HEK293 (cell line): Measurements from ENCODE around the gene PPIL4.

ENCODE experiments used
- CTCF ChIA-PET: fragments of 350-600 bp; formaldehyde crosslinking; extraction: SDS; loops from one replicate; lab custom pipeline; 2021; ENCODE audit warnings: antibody characterized with exemption; lab: Yijun Ruan, JAX
- POLR2A ChIA-PET: fragments of 300-600 bp; formaldehyde crosslinking; extraction: SDS; loops from one replicate; lab custom pipeline; 2020; ENCODE audit warnings: antibody characterized with exemption, inconsistent platforms; lab: Yijun Ruan, JAX
- H3K27ac ChIP-seq: fragments of 200-500 bp; sonication (Bioruptor generic); 2 replicates; pipeline ENCODE4 v1.5.1; 2014; ENCODE audit warnings: low read depth, low read length, control low read depth, inconsistent platforms; ENCODE audit errors: extremely low read depth
- H3K36me3 ChIP-seq, 2 experiments: fragments of 200-500 bp in 1 of 2; sonication (Bioruptor generic) in 1 of 2; 1 replicate in 1 of 2; 2 replicates in 1 of 2; pipeline ENCODE4 v1.5.1; 2014 to 2017; ENCODE audit warnings: inconsistent platforms in 2 of 2, low read length in 2 of 2; ENCODE audit not compliant: control insufficient read depth in 2 of 2, insufficient read depth in 1 of 2
- H3K4me1 ChIP-seq: fragments of 200-500 bp; sonication (Bioruptor generic); 2 replicates; pipeline ENCODE4 v1.5.1; 2014; ENCODE audit warnings: mild to moderate bottlenecking, low read length, inconsistent platforms; ENCODE audit not compliant: control insufficient read depth, insufficient read depth
- H3K4me3 ChIP-seq: 2 replicates; pipeline ENCODE4 v1.5.1; 2011; ENCODE audit warnings: low read depth, mild to moderate bottlenecking, control low read depth, low read length, moderate library complexity
- H3K9me3 ChIP-seq: fragments of 200-500 bp; sonication (Bioruptor generic); 2 replicates; pipeline ENCODE4 v1.5.1; 2014; ENCODE audit warnings: low read depth, low read length, inconsistent platforms; ENCODE audit not compliant: control insufficient read depth, insufficient read depth
- AEBP2 ChIP-seq: fragments of 450-650 bp; formaldehyde crosslinking; IDR thresholded peaks from 2 replicates; pipeline ENCODE4 v1.5.1; 2016; ENCODE audit warnings: missing biosample characterization, missing genetic modification characterization, borderline replicate concordance
- GLI2 ChIP-seq: fragments of 450-650 bp; formaldehyde crosslinking; IDR thresholded peaks from 2 replicates; pipeline ENCODE4; 2017; ENCODE audit warnings: missing biosample characterization, missing genetic modification characterization, low read depth, borderline replicate concordance
- OSR2 ChIP-seq: fragments of 450-650 bp; formaldehyde crosslinking; IDR thresholded peaks from 2 replicates; pipeline ENCODE4 v1.5.1; 2016; ENCODE audit warnings: missing biosample characterization, missing genetic modification characterization
- YY1 ChIP-seq: fragments of 450-650 bp; formaldehyde crosslinking; IDR thresholded peaks from 2 replicates; pipeline ENCODE4 v1.5.1; 2018; ENCODE audit warnings: missing biosample characterization, missing genetic modification characterization
- ZBTB20 ChIP-seq: fragments of 450-650 bp; formaldehyde crosslinking; IDR thresholded peaks from 2 replicates; pipeline ENCODE4 v1.5.1; 2016; ENCODE audit warnings: missing biosample characterization, missing genetic modification characterization
- ZBTB21 ChIP-seq: fragments of 450-650 bp; formaldehyde crosslinking; IDR thresholded peaks from 2 replicates; pipeline ENCODE4 v1.5.1; 2017; ENCODE audit warnings: missing biosample characterization, missing genetic modification characterization
- ZNF146 ChIP-seq: fragments of 450-650 bp; formaldehyde crosslinking; IDR thresholded peaks from 2 replicates; pipeline ENCODE4 v1.5.1; 2016; ENCODE audit warnings: missing biosample characterization, missing genetic modification characterization
- ZNF175 ChIP-seq: fragments of 450-650 bp; formaldehyde crosslinking; IDR thresholded peaks from 2 replicates; pipeline ENCODE4 v1.5.1; 2016; ENCODE audit warnings: missing biosample characterization, missing genetic modification characterization
- ZNF248 ChIP-seq: fragments of 450-650 bp; formaldehyde crosslinking; IDR thresholded peaks from 2 replicates; pipeline ENCODE4 v1.5.1; 2017; ENCODE audit warnings: missing biosample characterization, missing genetic modification characterization
- ZNF292 ChIP-seq: fragments of 450-650 bp; formaldehyde crosslinking; IDR thresholded peaks from 2 replicates; pipeline ENCODE4 v1.5.1; 2016; ENCODE audit warnings: low read depth, missing biosample characterization, missing genetic modification characterization, borderline replicate concordance
- ZNF335 ChIP-seq: fragments of 450-650 bp; formaldehyde crosslinking; conservative IDR thresholded peaks from 2 replicates; pipeline ENCODE4 v1.5.1; 2016; ENCODE audit warnings: missing biosample characterization, missing genetic modification characterization
- ZNF350 ChIP-seq: fragments of 450-650 bp; formaldehyde crosslinking; IDR thresholded peaks from 2 replicates; pipeline ENCODE4 v1.5.0; 2017; ENCODE audit warnings: missing biosample characterization, mild to moderate bottlenecking, missing genetic modification characterization
- ZNF366 ChIP-seq: fragments of 450-650 bp; formaldehyde crosslinking; conservative IDR thresholded peaks from 2 replicates; pipeline ENCODE4 v1.5.1; 2016; ENCODE audit warnings: missing biosample characterization, missing genetic modification characterization
- ZNF394 ChIP-seq: fragments of 450-650 bp; formaldehyde crosslinking; IDR thresholded peaks from 2 replicates; pipeline ENCODE4 v1.5.1; 2016; ENCODE audit warnings: missing biosample characterization, missing genetic modification characterization, mild to moderate bottlenecking, moderate library complexity, borderline replicate concordance
- ZNF530 ChIP-seq: fragments of 450-650 bp; formaldehyde crosslinking; IDR thresholded peaks from 2 replicates; pipeline ENCODE4 v1.5.1; 2016; ENCODE audit warnings: low read depth, missing biosample characterization, missing genetic modification characterization
- ZNF555 ChIP-seq: fragments of 450-650 bp; formaldehyde crosslinking; conservative IDR thresholded peaks from 2 replicates; pipeline ENCODE4 v1.5.1; 2017; ENCODE audit warnings: missing biosample characterization, mild to moderate bottlenecking, missing genetic modification characterization, inconsistent platforms
- ZNF560 ChIP-seq: fragments of 450-650 bp; formaldehyde crosslinking; IDR thresholded peaks from 2 replicates; pipeline ENCODE4 v1.5.1; 2017; ENCODE audit warnings: missing biosample characterization, missing genetic modification characterization, borderline replicate concordance
- ZNF664 ChIP-seq: fragments of 450-650 bp; formaldehyde crosslinking; IDR thresholded peaks from 2 replicates; pipeline ENCODE4 v1.5.1; 2016; ENCODE audit warnings: missing biosample characterization, missing genetic modification characterization
- ZNF707 ChIP-seq: fragments of 450-650 bp; formaldehyde crosslinking; IDR thresholded peaks from 2 replicates; pipeline ENCODE4 v1.5.1; 2016; ENCODE audit warnings: missing biosample characterization, missing genetic modification characterization
- ZNF776 ChIP-seq: fragments of 450-650 bp; formaldehyde crosslinking; IDR thresholded peaks from 2 replicates; pipeline ENCODE4 v1.5.0; 2017; ENCODE audit warnings: missing biosample characterization, missing genetic modification characterization, borderline replicate concordance
- TF ChIP-seq, protein P1 (sequence below): fragments of 450-650 bp; formaldehyde crosslinking; IDR thresholded peaks from 2 replicates; pipeline ENCODE4 v1.5.1; 2017; ENCODE audit warnings: missing biosample characterization, mild to moderate bottlenecking, missing genetic modification characterization, moderate library complexity
- TF ChIP-seq, protein P2 (sequence below): fragments of 450-650 bp; formaldehyde crosslinking; IDR thresholded peaks from 2 replicates; pipeline ENCODE4 v1.5.1; 2016; ENCODE audit warnings: missing biosample characterization, missing genetic modification characterization, borderline replicate concordance
- TF ChIP-seq, protein P3 (sequence below): fragments of 450-650 bp; formaldehyde crosslinking; conservative IDR thresholded peaks from 2 replicates; pipeline ENCODE4 v1.5.1; 2016; ENCODE audit warnings: low read depth, missing biosample characterization, missing genetic modification characterization

PPIL4 gene

GRCh38 chr6:149470948-149471347, 74.9 kb downstream of the PPIL4 start:
- Histone ChIP-seq H3K4me3 (no peak overlapping the region), H3K4me1 (peaks cover 9% of the 10 kb centered on the region), H3K36me3 (no peaks in the 10 kb centered on the region), H3K27ac (no peak overlapping the region), H3K9me3 (no peaks in the 10 kb centered on the region)
- POLR2A ChIA-PET = no interaction called here
- TF ChIP-seq ZNF776 (tag by site-specific recombination) (no peak), ZNF555 (no peak), ZBTB20 (tag by site-specific recombination) (no peak), OSR2 (tag by site-specific recombination) (no peak), ZNF335 (tag by site-specific recombination) (no peak), ZNF560 (tag by site-specific recombination) (no peak), ZNF394 (tag by site-specific recombination) (no peak), ZNF175 (tag by site-specific recombination) (no peak), AEBP2 (no peak), ZNF350 (no peak), ZNF292 (tag by site-specific recombination) (no peak), ZNF707 (tag by site-specific recombination) (no peak), ZNF366 (no peak), ZNF530 (tag by site-specific recombination) (no peak), ZNF664 (tag by site-specific recombination) (no peak), ZBTB21 (tag by site-specific recombination) (no peak)
- TF ChIP-seq, protein P1, sequence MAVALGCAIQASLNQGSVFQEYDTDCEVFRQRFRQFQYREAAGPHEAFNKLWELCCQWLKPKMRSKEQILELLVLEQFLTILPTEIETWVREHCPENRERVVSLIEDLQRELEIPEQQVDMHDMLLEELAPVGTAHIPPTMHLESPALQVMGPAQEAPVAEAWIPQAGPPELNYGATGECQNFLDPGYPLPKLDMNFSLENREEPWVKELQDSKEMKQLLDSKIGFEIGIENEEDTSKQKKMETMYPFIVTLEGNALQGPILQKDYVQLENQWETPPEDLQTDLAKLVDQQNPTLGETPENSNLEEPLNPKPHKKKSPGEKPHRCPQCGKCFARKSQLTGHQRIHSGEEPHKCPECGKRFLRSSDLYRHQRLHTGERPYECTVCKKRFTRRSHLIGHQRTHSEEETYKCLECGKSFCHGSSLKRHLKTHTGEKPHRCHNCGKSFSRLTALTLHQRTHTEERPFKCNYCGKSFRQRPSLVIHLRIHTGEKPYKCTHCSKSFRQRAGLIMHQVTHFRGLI (tag by site-specific recombination) = no peak
- TF ChIP-seq, protein P2, sequence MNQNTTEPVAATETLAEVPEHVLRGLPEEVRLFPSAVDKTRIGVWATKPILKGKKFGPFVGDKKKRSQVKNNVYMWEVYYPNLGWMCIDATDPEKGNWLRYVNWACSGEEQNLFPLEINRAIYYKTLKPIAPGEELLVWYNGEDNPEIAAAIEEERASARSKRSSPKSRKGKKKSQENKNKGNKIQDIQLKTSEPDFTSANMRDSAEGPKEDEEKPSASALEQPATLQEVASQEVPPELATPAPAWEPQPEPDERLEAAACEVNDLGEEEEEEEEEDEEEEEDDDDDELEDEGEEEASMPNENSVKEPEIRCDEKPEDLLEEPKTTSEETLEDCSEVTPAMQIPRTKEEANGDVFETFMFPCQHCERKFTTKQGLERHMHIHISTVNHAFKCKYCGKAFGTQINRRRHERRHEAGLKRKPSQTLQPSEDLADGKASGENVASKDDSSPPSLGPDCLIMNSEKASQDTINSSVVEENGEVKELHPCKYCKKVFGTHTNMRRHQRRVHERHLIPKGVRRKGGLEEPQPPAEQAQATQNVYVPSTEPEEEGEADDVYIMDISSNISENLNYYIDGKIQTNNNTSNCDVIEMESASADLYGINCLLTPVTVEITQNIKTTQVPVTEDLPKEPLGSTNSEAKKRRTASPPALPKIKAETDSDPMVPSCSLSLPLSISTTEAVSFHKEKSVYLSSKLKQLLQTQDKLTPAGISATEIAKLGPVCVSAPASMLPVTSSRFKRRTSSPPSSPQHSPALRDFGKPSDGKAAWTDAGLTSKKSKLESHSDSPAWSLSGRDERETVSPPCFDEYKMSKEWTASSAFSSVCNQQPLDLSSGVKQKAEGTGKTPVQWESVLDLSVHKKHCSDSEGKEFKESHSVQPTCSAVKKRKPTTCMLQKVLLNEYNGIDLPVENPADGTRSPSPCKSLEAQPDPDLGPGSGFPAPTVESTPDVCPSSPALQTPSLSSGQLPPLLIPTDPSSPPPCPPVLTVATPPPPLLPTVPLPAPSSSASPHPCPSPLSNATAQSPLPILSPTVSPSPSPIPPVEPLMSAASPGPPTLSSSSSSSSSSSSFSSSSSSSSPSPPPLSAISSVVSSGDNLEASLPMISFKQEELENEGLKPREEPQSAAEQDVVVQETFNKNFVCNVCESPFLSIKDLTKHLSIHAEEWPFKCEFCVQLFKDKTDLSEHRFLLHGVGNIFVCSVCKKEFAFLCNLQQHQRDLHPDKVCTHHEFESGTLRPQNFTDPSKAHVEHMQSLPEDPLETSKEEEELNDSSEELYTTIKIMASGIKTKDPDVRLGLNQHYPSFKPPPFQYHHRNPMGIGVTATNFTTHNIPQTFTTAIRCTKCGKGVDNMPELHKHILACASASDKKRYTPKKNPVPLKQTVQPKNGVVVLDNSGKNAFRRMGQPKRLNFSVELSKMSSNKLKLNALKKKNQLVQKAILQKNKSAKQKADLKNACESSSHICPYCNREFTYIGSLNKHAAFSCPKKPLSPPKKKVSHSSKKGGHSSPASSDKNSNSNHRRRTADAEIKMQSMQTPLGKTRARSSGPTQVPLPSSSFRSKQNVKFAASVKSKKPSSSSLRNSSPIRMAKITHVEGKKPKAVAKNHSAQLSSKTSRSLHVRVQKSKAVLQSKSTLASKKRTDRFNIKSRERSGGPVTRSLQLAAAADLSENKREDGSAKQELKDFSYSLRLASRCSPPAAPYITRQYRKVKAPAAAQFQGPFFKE (tag by site-specific recombination) = no peak
- CTCF ChIA-PET = no interaction called here

DNA sequence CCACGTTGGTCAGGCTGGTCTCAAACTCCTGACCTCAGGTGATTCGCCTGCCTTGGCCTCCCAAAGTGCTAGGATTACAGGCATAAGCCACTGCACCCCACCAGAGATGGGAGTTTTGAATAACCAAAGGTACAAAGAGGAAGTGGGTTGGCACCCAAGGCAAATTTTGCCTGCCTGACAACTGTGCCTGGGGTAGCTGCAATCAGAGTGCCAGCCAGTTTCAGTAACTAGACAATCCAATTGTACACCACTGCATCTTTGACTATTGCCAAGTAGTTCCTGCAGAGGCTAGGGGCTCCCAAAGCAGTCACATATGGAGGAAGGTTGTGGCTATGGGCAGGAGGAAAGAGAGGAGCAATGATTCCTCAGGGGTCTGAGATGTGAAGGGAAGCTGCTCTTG, 77.7 kb downstream of the PPIL4 start:
- Histone ChIP-seq H3K36me3 (no peaks in the 10 kb centered on the region), H3K4me3 (no peak overlapping the region), H3K9me3 (no peaks in the 10 kb centered on the region), H3K4me1 (peaks cover 4% of the 10 kb centered on the region), H3K27ac (no peak overlapping the region)
- POLR2A ChIA-PET = no interaction called here
- CTCF ChIA-PET = interaction anchor here (0.6 kb wide), 1 partner anchor 388 kb away, joined by 3 read pairs; no protein-coding TSS in a partner anchor
- TF ChIP-seq YY1 (tag by site-specific recombination) (no peak), ZNF146 (tag by site-specific recombination) (no peak), GLI2 (tag by site-specific recombination) (no peak), ZNF248 (no peak)
- TF ChIP-seq, protein P3, sequence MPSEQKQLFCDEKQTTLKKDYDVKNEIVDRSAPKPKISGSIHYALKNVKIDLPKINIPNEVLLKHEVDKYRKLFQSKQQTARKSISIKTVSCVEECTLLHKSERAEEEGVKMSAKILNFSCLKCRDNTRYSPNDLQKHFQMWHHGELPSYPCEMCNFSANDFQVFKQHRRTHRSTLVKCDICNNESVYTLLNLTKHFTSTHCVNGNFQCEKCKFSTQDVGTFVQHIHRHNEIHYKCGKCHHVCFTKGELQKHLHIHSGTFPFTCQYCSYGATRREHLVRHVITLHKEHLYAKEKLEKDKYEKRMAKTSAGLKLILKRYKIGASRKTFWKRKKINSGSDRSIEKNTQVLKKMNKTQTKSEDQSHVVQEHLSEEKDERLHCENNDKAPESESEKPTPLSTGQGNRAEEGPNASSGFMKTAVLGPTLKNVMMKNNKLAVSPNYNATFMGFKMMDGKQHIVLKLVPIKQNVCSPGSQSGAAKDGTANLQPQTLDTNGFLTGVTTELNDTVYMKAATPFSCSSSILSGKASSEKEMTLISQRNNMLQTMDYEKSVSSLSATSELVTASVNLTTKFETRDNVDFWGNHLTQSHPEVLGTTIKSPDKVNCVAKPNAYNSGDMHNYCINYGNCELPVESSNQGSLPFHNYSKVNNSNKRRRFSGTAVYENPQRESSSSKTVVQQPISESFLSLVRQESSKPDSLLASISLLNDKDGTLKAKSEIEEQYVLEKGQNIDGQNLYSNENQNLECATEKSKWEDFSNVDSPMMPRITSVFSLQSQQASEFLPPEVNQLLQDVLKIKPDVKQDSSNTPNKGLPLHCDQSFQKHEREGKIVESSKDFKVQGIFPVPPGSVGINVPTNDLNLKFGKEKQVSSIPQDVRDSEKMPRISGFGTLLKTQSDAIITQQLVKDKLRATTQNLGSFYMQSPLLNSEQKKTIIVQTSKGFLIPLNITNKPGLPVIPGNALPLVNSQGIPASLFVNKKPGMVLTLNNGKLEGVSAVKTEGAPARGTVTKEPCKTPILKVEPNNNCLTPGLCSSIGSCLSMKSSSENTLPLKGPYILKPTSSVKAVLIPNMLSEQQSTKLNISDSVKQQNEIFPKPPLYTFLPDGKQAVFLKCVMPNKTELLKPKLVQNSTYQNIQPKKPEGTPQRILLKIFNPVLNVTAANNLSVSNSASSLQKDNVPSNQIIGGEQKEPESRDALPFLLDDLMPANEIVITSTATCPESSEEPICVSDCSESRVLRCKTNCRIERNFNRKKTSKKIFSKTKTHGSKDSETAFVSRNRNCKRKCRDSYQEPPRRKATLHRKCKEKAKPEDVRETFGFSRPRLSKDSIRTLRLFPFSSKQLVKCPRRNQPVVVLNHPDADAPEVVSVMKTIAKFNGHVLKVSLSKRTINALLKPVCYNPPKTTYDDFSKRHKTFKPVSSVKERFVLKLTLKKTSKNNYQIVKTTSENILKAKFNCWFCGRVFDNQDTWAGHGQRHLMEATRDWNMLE (tag by site-specific recombination) = no peak
